Putamen (tissue), 1 donor: Measurements from ENCODE around the gene ULK2.
"Not testable (repeated sequence)": the region's sequence is repeated elsewhere in the genome, so short reads cannot be mapped to it uniquely, and the experiment has no call there.

Source experiments
- DNase-seq: peaks from one replicate; pipeline ENCODE4 v3.0.0-alpha.2; 2016; ENCODE audit warnings: low spot score

The ULK2 gene

DNA sequence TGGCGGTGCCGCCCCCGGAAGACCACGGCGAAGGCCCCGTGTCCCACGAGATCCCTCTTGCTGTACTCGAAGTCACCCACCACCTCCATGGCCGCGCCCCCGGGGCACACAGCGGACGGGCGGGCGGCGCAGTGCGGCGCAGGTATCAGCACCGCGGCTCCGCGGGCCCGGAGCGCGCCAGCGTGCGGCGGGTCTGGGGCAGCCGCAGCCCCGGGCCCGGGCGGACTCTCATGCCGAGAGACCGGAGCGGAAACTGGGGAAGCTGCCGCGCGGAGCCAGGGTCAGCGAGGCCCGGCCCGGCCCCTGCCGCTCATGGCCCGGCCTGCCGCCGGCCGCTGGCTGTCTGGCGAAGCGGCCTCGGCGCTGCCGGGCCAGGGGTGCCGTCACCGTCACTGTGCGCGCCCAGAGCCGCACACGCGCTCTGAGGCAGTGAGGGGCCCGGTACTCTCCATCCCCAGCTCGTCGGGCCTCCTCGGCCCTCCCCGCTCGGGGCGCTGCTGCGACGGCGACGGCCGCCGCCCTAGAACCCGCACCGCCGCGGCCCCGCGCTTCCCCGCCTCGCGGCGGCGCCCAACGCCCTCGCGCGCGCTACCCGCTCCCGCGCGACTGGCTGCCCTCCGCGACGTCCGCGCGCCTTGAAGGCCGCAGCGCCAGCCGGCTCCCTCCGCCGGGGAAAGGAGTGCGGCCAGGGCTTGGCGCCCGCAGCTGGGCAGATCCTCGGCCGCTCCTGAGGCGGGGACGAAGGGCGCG is at the start of gene ULK2:
Gene ULK2, minus strand, starts transcription at position 608 of the 750 bp plus-strand sequence. Its CDS starts 519 bp downstream, at position 89.
- DNase-seq: peak; percentile 78

DNA sequence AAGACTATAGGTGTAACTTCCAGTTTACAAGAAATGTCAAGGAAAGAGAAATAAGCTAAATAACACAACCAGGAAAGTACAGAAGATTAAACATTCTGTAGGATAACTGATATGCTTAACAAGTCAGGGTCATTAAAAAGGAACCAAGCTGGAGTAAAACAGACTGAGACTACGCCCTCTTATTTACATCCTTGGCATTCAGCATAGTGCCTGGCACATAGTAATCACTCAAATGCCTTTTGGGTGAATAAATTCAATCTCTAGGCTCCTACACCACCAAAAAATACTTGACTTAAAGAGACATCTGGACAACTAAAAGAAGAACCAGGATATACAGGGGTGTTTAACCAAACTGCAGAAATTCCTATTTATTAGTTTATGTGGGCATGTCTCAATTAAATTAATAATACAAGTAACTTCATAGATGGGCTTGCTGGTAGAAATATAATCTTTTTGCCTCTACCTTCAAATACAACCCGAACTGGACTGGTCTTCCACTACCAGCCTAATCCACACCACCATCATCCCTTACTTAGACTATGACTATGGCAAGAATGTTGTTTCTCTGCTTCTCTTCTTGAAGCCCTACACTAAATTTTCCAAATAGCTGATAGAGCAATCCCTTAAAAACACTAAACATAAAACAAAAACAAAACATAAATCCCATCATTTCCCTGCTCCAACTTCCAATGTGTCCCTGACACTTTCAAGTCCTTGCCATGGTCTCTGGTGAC is 47.7 kb upstream of the ULK2 start:
- no peak for DNase-seq

DNA sequence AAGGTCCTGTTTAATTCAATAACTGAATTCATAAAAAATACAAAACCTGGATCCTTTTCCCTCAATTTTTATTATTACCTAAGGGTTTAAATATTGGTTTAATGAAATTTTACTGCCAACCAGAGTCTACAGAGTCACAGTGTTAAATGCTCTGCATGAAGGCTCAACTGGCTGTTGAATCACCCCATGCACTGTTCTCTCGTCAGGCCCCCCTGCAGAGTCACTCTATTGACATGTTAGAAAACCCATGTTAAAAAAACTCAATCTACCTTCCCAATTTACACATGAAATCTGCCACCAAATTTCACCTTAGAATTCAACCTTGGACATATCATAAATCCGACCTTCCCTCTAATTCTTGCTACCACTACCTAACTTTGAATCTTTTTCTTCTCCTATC is 43.3 kb upstream of the ULK2 start:
- DNase-seq: no peak

DNA sequence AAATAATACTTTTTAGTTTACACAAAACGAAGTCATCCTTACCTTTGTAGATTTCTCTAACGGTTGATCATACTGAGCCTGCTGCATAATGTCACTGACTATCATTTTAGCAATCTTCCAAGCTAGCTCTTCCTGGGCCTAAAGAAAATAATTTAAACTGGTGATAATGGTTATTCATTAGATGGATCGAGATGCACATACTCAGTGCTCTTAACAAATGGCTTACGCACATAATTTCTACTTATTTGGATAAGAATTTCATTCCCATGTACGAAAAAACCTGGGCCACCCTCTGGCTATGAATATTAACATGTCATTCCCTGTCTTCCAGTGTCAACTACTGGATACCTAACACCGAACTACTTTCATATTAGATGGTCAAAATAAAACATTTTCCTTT is 41.4 kb upstream of the ULK2 start:
- DNase-seq: no peak

DNA sequence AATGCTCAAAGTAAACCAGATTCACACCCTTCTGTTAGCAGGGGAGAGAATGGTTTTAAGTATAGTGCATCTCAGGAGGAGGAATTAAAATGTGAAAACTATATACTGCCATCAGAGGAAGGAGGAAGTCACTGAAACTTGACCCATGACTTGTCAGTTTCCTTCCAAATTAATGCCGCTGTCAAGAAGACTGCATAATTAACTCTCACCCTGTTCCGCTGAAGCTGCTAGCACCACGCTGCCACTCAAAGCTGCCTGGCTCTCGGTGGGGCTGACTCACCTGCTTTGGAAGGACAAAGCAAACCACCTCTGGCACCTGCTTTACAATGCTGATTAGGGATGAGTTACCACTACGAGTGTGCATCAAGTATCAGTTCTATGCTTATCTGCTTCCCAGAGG is 37.8 kb upstream of the ULK2 start:
- peak; percentile 27 for DNase-seq

DNA sequence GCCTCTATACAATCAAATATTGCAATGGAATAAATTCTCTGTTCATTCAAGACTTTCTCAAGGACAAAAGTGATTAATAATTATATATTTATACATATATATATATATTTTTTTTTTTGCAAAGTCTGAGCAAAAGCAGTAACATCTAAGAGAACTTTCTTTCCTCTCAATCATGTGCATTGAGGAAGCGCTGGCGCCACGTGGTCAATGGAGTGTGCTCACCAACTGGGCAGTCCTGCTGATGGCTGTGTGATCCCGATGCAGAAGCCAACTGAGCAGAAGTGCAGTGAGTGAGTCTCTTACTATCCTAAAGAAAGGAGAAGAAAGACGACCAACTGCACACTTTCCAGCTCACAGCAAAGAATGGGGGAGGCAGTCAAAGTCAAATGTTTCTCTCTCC is 37.2 kb upstream of the ULK2 start:
- peak; percentile 39 for DNase-seq

DNA sequence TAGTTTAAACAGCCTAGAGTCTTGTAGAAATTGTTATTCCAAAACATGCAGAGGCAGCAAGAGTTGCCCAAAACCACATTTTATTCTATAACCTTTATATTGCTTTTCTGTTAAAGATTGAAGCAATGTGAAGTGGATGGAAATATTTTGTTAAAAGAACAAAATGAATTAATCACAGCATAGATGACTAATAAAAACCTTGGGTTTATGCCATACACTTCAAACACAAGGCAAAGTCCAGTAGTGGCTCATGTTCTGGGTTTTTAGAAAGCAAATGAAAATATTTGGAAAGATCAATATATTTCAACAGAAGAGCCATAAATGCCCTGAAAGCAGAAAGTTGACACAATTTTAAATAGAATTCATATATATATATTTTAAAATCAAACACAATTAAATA is 36.7 kb upstream of the ULK2 start:
- DNase-seq: no peak

DNA sequence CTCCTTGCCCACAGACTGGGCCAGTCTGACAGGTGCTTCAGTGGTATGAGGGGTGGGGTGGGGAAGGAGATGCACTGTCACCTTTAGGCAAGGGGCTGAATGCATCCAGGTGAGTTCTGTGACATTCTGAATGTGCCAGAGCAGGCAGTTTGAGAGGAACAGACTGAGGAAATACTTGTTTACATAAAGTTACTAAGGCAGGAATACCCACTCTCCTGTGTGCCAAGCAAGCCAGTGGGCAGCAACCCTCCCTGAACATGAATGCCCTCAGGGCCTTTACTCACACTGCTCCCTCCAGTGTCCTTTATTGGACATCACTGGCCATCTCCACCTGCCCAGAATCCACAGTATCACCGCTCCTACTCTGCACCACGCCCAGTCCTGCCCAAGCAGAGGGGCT is 33.1 kb upstream of the ULK2 start:
- no peak for DNase-seq

DNA sequence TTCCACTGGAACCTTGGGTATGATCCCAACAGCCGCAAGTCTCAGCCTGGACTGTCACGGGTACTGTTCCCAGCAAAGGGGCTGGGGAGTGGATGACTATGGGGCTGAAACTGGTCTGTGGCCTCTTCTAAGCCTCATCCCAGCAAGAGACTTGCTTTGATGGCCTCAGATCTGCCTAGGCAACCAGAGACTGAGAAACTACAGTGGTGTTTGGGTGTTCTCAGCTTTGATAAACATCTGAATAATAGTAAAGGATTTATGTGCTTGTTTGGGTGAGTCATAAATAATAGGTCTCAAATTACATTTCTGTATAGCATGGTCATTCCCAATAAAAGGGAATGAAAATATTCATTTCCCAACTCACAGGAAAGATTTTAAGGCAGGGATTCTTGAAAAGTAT is 30.2 kb upstream of the ULK2 start:
- DNase-seq: no peak

DNA sequence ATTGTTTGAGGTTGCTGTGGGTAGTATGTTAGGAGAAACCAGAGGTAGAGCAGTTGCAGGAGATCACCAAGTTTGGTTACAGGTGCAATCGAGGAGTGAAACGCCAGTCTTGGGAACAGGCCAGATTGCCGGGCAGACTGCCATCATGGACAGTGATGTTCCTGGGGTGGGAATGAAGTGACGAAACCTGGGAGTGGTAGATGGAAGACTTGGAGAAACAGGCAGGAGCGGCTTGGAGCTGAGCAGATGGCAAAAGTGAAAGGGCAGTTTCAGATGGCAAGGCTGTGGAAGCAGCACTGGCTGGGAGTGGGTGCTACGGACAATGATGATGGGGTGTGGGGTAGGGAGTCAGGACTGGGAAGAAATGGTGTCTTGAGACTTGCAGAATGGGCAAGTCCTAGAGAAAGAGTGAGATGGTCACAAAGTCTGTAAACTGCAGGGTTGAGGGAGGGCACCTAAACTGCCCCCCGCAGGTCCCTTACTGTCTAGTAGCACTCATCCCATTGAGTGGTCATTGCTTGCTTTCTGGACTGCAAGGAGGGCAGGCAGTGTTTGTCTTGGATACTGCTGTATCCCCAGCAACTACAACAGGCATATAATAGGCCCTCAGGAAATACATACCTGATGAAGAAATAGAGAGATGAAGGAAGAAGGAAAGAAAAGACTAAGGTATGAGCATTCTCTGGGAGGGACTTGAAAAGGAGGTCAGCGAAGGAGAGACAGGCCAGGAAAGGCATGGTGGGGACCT is 29.5 kb upstream of the ULK2 start:
- no peak for DNase-seq

DNA sequence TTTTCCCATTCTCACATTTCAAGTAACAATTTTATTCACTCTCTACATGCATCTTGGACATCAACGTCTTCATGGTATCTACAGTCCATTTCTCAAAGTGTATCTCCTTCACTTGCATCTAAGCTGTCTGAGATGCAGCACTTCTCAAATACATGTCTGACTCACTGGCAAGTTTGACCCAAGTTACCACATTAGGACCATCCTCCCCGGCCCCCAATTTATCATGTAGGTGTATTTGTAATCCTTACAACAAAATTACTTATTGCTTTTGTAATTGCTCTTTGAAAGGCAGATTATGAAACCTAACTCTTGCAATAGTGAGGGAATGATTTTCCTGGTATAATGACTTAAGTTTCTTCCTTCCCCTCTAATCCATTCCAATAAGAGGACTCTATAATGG is 28.9 kb upstream of the ULK2 start:
- no peak for DNase-seq

DNA sequence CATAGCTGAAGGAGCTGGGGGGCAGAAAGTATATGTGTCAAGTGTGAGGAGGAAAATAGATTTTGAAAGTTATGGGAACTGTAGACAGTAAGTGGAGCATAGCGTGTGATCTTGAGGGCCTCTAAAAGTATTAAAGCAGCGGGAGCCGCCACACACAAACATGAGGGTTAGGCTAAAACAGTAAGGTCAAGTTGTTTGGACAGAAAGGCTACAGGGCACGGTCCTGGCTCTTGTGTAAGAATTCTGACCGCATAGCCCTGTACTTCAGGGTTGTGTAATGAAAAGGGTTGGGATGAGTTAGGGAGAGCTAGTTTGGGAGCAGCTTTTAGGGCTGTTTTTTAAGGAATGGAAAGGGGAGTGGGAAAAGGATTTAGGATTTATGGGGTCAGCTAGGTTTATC is 22.8 kb upstream of the ULK2 start:
- DNase-seq: not testable (repeated sequence)

DNA sequence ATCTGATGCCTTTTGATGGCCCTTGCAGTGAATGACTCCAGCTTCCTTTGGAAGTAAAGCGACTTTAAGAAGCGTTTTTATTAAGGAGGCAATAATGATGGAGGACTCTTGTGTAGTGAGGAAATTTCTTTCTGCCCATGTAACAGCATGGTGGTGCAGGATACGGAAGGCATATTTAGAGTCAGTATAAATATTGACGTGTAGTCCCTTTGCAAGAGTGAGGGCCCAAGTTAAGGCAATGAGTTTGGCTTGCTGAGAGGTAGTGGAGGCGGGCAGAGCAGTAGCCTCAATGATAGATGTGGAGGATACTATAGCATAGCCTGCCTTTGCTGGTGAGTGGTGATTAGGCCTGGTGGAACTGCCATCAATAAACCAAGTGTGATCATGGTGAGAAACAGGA is 22.3 kb upstream of the ULK2 start:
- DNase-seq: not testable (repeated sequence)

DNA sequence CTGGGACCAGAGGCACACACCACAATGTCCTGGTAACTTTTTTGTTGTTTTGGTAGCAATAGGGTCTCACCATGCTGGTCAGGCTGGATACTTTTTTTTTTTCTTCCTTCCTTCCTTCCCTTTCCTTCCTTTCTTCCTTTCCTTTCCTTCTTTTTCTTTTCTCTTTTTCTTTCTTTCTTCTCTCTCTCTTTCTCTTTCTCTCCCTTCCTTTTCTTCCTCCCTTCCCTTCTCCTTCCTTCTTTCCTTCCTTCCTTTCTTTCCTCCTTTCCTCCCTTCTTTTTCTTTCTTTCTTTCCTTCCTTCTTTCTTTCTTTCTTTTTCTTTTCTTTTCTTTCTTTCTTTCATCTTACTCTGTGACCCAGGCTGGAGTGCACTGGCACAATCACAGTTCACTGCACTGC is 18.4 kb upstream of the ULK2 start:
- DNase-seq: no peak

DNA sequence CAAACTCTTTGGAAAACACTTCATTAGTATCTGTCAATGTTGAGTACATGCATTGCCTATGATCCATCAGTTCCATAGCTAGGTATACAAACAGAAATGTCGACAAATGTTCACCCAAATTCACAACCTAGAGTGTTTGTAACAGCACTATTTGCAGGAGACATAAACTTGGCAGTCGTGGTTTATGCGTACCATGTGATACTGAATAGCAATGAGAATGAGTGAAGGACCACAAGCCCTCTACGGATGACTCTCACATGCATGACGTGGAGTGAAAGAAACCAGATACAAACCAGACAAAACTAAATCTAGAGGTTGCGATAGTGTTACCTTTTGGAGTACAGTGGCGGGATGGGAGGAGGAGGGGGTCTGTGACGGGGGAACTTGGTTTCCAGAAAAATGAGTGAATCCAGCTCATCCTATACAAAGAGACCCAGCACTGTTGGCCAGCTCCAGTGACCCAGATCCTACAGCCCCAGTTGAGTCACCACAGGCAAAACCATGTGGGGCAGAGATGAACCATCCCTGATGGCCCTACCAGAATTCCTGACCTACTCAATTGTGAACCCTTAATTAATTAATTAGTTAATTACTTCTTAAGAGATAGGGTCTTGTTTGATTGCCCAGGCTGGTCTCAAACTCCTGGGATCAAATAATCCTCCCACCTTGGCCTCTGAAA is 15.9 kb upstream of the ULK2 start:
- DNase-seq: no peak

DNA sequence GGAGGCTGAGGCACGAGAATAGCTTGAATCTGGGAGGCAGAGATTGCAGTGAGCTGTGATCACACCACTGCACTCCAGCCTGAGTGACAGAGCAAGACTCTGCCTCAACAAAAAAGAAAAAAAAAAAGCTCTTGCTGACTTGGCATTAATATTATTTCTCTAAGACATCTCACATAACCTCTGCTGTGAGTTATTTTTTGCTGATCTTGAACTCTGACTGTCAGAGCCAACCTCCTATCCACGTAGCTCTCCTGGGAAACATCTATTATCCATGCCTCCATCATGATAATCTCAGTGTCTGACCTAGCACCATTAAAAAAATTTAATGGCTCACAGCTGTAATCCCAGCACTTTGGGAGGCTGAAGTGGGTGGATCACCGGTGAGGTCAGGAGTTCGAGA is 12.7 kb upstream of the ULK2 start:
- no peak for DNase-seq

DNA sequence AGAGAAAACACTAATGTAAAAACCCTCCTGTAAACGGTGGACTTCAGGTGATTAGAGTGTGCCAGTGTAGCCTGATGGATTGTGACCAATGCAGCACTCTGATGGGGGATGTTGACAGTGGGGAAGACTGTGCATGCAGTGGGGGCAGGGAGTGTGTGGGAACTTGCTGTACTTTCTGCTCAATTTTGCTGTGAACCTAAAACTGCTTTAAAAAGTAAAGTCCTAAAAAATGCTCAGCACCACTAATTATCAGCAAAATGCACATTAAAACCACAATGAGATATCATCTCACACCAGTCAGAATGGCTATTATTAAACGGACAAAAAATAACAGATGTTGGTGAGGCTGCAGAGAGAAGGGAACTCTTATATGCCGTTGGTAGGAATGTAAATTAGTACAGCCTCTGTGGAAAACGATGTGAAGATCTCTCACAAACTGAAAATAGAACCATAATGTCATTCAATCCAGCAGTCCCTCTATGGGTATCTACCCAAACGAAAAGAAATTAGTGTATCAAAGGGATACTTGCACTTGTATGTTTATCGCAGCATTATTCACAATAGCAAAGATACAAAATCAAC is 9.7 kb upstream of the ULK2 start:
- DNase-seq: no peak

DNA sequence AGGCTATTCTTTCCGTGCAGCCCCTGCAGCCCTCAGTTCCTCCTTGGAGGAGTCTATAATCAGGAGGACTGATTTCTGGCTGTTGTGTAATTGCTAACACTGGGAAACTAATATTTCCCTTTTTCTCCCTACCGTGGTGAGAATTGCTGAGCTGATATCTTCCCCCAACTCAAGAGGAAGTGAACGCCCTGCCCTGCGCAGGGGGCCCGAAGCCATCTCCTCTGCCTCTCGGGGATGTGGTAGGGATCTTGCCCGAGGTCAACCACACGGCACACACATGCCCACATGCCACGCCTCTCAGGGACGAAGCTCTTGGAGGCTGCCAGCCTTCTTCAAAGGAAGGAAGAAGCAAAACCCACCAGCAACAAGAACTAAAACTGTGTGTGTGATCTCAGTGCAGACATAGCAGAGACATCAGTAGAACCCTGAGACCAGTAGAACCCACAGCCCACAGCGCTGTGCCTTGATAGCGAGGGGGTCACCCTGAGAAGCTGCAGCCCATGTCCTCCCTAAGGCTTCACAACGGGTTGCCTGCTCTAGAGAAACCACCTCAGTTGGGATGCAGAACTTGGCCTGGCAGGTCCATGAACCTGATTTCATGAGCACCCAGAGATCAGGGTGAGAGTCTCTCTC is 8.9 kb upstream of the ULK2 start:
- DNase-seq: peak; percentile 51

DNA sequence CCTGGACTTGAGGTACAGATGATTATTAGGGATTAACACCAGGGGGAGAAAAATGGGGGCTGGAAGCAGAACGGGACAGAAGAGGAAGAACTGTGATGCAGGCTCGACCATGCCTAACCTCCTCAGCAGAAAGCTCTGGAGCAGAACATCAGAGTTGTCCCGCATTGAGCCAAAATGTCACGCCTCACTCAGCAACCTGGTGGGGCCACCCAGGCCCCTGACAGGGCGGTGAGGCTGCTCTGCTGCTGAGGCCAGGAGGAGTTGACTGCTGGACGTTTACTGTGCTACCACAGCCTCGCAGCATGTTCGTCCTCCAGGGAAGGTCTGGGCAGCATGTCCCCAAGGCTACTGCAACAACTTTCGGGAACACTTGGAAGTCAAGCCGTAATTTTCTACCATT is 6.5 kb upstream of the ULK2 start:
- no peak for DNase-seq

DNA sequence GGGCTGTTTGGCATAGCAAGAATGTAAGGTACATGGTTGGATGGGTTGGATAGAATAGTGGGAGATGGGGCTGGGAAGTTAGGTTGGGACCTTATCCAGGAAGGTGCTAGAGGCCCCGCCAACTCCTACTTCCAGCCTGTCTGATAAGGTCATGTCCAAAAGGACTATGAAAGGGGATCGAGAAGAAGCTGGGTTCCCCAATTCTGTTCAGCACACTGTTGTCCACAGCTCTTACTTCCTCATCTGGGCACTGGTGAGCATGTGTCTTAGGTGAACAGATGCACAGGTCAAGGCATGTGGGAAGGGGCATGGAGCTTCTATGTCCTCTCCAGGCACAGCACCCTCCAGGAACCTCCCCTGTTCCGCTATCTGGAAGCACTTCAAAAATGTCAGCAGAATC is 5.6 kb upstream of the ULK2 start:
- DNase-seq: no peak

DNA sequence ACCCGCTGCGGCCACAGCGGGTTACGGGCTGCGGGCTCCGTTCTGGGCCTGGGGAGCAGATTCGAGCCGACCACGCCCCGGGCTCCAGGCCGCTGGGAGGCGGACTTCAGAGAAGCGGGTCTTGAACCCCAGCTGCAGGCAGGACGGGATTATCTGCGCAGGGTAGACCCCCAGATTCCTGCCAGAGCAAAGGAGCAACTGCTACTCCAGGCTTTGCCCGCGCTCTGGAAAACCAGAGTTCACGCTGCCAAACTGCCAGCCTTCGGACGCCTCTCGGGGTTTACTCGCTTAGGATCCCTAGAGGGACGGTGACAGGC is 301 bp upstream of the ULK2 start:
- no peak for DNase-seq

DNA sequence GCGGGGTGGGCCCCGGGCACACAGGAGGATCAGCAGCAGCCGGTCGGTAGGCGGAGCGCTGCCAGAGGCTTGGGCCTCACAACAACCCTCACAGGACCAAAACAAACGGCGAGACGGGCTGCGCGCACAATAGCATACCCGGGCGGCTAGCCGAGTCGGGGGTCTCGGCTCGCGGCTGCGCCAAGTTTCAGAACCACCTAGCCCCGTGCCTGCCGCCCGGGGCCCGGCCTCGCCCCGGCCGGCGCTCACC is 732 bp downstream of the ULK2 start:
- DNase-seq: peak; percentile 64
